ENCODE data around the gene RYR2.

The RYR2 gene

GRCh38 chr1:237478842-237479241 is 436.9 kb downstream of the RYR2 start:
- no peak for DNase-seq

- DNase-seq, result no peak
Measured at GRCh38 chr1:237482777-237483176, 440.8 kb downstream of the RYR2 start.

- DNase-seq, result no peak
Measured at GRCh38 chr1:237492359-237492758, 450.4 kb downstream of the RYR2 start.

- DNase-seq, result no peak
Measured at GRCh38 chr1:237500566-237500965, 458.6 kb downstream of the RYR2 start.

- DNase-seq, result no peak
Measured at GRCh38 chr1:237503292-237503691, 461.3 kb downstream of the RYR2 start.

GRCh38 chr1:237507005-237507404 is 465.0 kb downstream of the RYR2 start:
- no peak for DNase-seq

GRCh38 chr1:237509748-237510147 is 467.8 kb downstream of the RYR2 start:
- DNase-seq, result no peak

- no peak for DNase-seq
Measured at GRCh38 chr1:237525102-237525501, 483.1 kb downstream of the RYR2 start.

- DNase-seq, result no peak
Measured at GRCh38 chr1:237527761-237528160, 485.8 kb downstream of the RYR2 start.

- DNase-seq, result no peak
Measured at GRCh38 chr1:237528545-237528944, 486.6 kb downstream of the RYR2 start.

GRCh38 chr1:237539055-237539454 is 497.1 kb downstream of the RYR2 start:
- no peak for DNase-seq

- no peak for DNase-seq
Measured at GRCh38 chr1:237542525-237543418, 500.8 kb downstream of the RYR2 start.

- DNase-seq, result no peak
Measured at GRCh38 chr1:237553078-237553477, 511.1 kb downstream of the RYR2 start.

- no peak for DNase-seq
Measured at GRCh38 chr1:237556911-237557310, 514.9 kb downstream of the RYR2 start.

GRCh38 chr1:237562242-237562823 is 520.3 kb downstream of the RYR2 start:
- peak; percentile 76 for DNase-seq

- DNase-seq, result no peak
Measured at GRCh38 chr1:237565236-237565635, 523.3 kb downstream of the RYR2 start.

GRCh38 chr1:237566581-237566980 is 524.6 kb downstream of the RYR2 start:
- DNase-seq, result no peak

GRCh38 chr1:237568955-237569354 is 527.0 kb downstream of the RYR2 start:
- DNase-seq, result no peak

- DNase-seq, result no peak
Measured at GRCh38 chr1:237570530-237570929, 528.5 kb downstream of the RYR2 start.

GRCh38 chr1:237574536-237574935 is 532.6 kb downstream of the RYR2 start:
- DNase-seq, result no peak

GRCh38 chr1:237578540-237578939 is 536.6 kb downstream of the RYR2 start:
- no peak for DNase-seq

GRCh38 chr1:237580726-237581125 is 538.7 kb downstream of the RYR2 start:
- no peak for DNase-seq

GRCh38 chr1:237583270-237583669 is 541.3 kb downstream of the RYR2 start:
- DNase-seq, result no peak

- DNase-seq, result no peak
Measured at GRCh38 chr1:237583756-237584155, 541.8 kb downstream of the RYR2 start.

GRCh38 chr1:237590386-237590785 is 548.4 kb downstream of the RYR2 start:
- no peak for DNase-seq
